K562 (cell line): ENCODE results near the gene SH3BP5L. TPM values are rescaled to one million over a fixed set of nuclear protein-coding genes. Genes with fewer than 3 reads are reported as not detected.

Experiments
- ARID4B ChIP-seq: sonication (generic); formaldehyde crosslinking; IDR thresholded peaks from 2 replicates; pipeline ENCODE4 v1.8.0; 2022; ENCODE audit warnings: mild to moderate bottlenecking, missing genetic modification reagents
- ASH1L ChIP-seq: fragments of 450-650 bp; IDR thresholded peaks from 2 replicates; pipeline ENCODE4 v1.6.1; 2018; ENCODE audit warnings: borderline replicate concordance, mild to moderate bottlenecking, low read depth; ENCODE audit not compliant: partially characterized antibody
- MIER1 ChIP-seq: fragments of 450-650 bp; IDR thresholded peaks from 2 replicates; pipeline ENCODE4 v1.6.1; 2016; ENCODE audit warnings: antibody characterized with exemption, mild to moderate bottlenecking, low read depth
- PCBP1 ChIP-seq: fragments of 200-400 bp; formaldehyde crosslinking; IDR thresholded peaks from 2 replicates; pipeline ENCODE4 v1.6.1; 2018; ENCODE audit warnings: mild to moderate bottlenecking, low read depth, low read length; ENCODE audit not compliant: poor library complexity, severe bottlenecking
- SIX5 ChIP-seq, 2 experiments: IDR thresholded peaks; 2 replicates each; pipeline ENCODE4 v1.6.1; 2011; ENCODE audit warnings: low read length in 2 of 2, borderline replicate concordance in 1 of 2, low read depth in 1 of 2, mild to moderate bottlenecking in 1 of 2, moderate library complexity in 1 of 2; ENCODE audit not compliant: insufficient read depth in 1 of 2
- STAT6 ChIP-seq: sonication (generic); formaldehyde crosslinking; IDR thresholded peaks from 2 replicates; pipeline ENCODE4 v1.8.1; 2023; ENCODE audit warnings: mild to moderate bottlenecking, missing genetic modification reagents
- TAF7 ChIP-seq: fragments of 450-650 bp; IDR thresholded peaks from 2 replicates; pipeline ENCODE4 v1.6.1; 2016; ENCODE audit warnings: missing genetic modification characterization, missing compliant biosample characterization
- TGIF2 ChIP-seq: sonication (generic); formaldehyde crosslinking; IDR thresholded peaks from 2 replicates; pipeline ENCODE4 v1.8.1; 2022; ENCODE audit warnings: mild to moderate bottlenecking, missing genetic modification reagents, moderate library complexity
- U2AF2 ChIP-seq: fragments of 200-400 bp; formaldehyde crosslinking; optimal IDR thresholded peaks from 2 replicates; pipeline ENCODE3; 2017; ENCODE audit warnings: low read depth, mild to moderate bottlenecking, low read length
- USF1 ChIP-seq: sonication (generic); formaldehyde crosslinking; IDR thresholded peaks from 2 replicates; pipeline ENCODE4 v1.9.0; 2022; ENCODE audit warnings: mild to moderate bottlenecking, missing genetic modification reagents
- ZNF175 ChIP-seq: fragments of 200-800 bp; sonication (Bioruptor generic); IDR thresholded peaks from 2 replicates; pipeline ENCODE4 v1.6.1; 2016; ENCODE audit warnings: low read depth, mild to moderate bottlenecking, missing genetic modification characterization, missing compliant biosample characterization
- ZNF347 ChIP-seq: fragments of 450-650 bp; formaldehyde crosslinking; IDR thresholded peaks from 2 replicates; pipeline ENCODE4 v1.4.0; 2020; ENCODE audit warnings: low read depth, mild to moderate bottlenecking, moderate library complexity
- ZNF583 ChIP-seq: fragments of 250-450 bp; sonication (Bioruptor Pico); IDR thresholded peaks from 2 replicates; pipeline ENCODE4 v1.4.0; 2020
- ZSCAN32 ChIP-seq: fragments of 450-650 bp; formaldehyde crosslinking; IDR thresholded peaks from 2 replicates; pipeline ENCODE4 v1.4.0; 2020; ENCODE audit warnings: mild to moderate bottlenecking, moderate library complexity
- polyA plus RNA-seq, 8 experiments: library from polyadenylated mRNA; depleted of rRNA in 4 of 8; stranded (reverse) in 5 of 8; unstranded in 3 of 8; fragments of >200 nt; fragmentation: Nextera tagmentation in 2 of 8; fragmentation: Illumina TruSeq in 1 of 8; extraction: Ambion mirVana in 2 of 8; extraction: Trizol in 1 of 8; gene quantifications; 2 replicates each; pipeline versions ENCODE4 v1.2.1 to v1.2.3, GENCODE V29; 2011 to 2014; ENCODE audit warnings: inconsistent platforms in 1 of 8, missing spikeins in 1 of 8
- total RNA-seq, 7 experiments: library from RNA; depleted of rRNA in 6 of 7; stranded (reverse); fragments of >200 nt in 6 of 7; fragmentation: Illumina TruSeq in 2 of 7; extraction: Trizol in 2 of 7; gene quantifications; 2 replicates each; pipeline versions ENCODE4 v1.2.1 to v1.2.3, GENCODE V29; 2011 to 2021; ENCODE audit warnings: low replicate concordance in 1 of 7

Gene SH3BP5L
- total and polyA plus RNA-seq, 9 of the 15 experiments (the other 6 are each of a cell fraction or from before 2014, with no cell fraction given), result 1.9 to 26.5 (median 15.8) TPM

- peak; percentile 57; the same call in 1 of the 2 replicates for TF ChIP-seq TAF7 (tag)
- TF ChIP-seq MIER1, result no peak
- TF ChIP-seq ZNF175 (CRISPR knock-in tag), result peak; percentile 94
- 0 out of 2 replicates have a peak, but pooled peaks have one; percentile 30 for TF ChIP-seq ZSCAN32 (CRISPR knock-in tag)
- no peak for TF ChIP-seq ZNF347
- TF ChIP-seq U2AF2, result no peak
- TF ChIP-seq USF1 (CRISPR knock-in tag), result no peak
- peak; percentile 44; the same call in 1 of the 2 replicates for TF ChIP-seq ARID4B (CRISPR knock-in tag)
- TF ChIP-seq PCBP1, result no peak
- TF ChIP-seq STAT6, result no peak; the same call in 1 of the 2 replicates
- TF ChIP-seq TGIF2 (CRISPR knock-in tag), result no peak
- peak; percentile 53 to 54; a peak in 3 of 4 replicates for TF ChIP-seq SIX5 (IDR thresholded peaks at IDR 0.05; ENCODE audit: borderline replicate concordance in 1 of 2, insufficient read depth in 1 of 2, low read depth in 1 of 2, low read length in 2 of 2)
- TF ChIP-seq ASH1L, result peak; percentile 42
- TF ChIP-seq ZNF583 (CRISPR knock-in tag), result 0 out of 2 replicates have a peak, but pooled peaks have one; percentile 32
These were observed at the start of gene SH3BP5L (continued) for GRCh38 chr1:248825909-248826760.
